Activated CD4-positive, alpha-beta T cell treated with anti-CD3 and anti-CD28 coated beads, Interleukin-2, amount 50 U/mL, for 1 hour (primary cell): ENCODE data around the gene UVRAG.

Experiments
- DNase-seq: peaks from one replicate; pipeline ENCODE4 v3.0.0-alpha.2; 2020

UVRAG gene

DNA sequence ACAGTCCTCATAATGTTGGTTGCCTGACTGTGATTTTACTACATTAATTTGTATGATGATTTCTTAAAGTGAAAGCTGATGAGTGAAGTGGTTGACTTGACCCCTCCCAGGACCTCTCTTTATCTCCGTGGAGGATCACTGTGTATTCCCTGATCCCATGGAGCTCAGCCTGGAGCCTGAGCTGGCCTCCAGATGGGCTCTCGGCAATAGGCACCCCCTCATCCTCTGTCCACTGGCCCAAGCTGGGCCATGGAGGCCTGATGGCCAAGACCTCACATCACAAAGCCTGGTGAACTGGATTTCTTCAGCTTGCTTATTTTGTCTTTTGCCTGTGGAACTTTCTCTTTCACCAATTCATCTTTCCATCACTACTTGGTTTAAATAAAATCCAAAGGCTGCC is 316.1 kb downstream of the UVRAG start:
- no peak for DNase-seq

DNA sequence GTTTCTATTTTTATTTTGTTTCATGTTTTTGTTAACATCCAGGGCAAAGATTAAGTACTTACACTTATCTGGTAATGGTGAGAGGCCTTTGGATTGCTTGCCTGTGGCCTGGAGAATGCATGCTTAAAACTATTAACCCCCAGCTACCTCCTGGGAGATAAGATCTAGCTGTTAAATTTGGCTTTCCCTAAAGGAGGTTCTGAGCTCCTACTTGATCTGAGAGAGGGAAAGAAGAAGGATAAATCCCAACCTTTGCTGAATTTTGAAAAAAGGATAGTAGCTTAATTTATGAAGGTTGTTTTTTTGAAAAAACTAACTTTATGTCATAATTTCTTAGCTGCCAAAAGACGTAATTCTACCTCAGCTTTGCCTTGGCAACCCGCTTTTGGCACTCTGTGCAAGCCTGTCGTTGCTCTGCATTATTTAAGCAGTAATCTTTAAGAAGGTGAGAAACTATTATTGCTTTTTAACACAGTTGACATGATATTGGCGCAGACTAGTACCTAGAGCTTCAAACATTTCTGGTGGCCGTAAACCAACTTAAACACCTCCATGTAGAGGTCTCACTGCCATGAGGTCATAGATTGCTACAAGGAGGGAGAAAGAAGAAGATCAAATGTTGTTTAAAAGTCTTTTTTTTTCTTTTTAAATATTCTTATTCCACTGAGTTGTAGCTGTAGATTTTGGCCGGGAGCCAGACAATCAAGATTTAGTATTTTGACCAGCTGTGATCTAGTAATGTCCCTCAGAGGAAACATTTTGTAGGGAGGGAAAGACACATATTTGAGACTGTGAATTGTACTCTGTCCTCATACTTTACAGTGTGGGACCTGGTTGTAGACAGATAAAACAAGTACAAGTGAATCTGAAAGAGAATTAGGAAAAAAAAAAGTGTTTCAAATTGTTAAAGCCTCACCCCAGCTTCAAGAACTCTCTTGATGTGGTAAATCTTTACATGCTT is 316.9 kb downstream of the UVRAG start:
- DNase-seq: no peak

DNA sequence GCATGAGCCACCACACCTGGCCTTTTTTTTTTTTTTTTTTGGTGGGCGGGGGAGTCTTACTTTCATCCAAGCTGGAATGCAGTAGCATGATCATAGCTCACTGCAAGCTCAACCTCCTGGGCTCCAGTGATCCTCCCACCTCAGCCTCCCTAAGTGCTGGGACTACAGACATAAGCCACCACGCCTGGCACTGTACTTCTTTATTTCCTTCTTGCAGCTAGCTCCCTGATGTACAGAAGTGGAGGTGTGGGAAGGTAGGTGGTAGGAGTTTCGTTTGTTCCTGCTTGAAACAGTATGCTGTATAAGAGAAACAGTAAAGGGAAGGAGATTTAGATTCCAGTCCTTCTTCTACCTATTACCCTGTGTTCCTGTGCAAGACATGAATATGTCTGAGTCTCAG is 319.2 kb downstream of the UVRAG start:
- DNase-seq: no peak

DNA sequence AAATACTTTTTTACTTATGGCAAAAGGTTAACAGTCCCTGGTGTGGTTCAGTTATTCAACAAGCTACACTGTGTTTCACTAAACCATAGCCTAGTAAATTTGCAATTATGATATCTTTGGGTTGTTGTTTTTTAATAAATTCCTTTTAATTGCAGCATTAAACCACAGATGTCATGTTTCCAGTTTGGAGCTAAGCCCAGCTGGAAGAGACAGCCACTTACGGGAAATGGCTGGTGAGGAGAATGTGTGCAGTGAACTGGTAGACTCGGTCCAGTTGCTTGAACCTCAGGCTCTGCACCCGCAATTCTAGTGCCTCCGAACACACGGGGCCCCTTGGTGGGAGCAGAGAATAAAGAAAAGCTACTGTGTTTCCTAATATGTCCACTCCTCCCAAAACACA is 320.5 kb downstream of the UVRAG start:
- DNase-seq: no peak

DNA sequence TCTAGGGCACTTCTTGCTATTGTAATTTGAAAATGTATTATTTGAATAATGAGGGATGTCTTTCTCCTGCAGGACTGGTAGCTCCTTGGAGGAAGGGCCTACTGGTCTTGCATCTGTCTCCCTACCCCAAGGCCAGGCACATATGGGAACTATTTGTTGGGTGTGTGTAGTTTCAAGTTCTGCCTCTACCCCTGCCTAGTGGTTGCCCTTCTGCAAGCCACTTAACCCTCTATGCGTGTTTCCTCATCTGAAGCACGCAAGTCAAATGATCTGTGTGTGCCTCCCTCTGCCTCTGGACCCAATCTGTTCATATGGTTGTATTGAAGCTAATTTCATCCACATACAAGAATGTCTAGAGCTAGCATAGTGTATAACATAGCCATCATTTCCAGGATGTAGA is 324.3 kb downstream of the UVRAG start:
- DNase-seq: no peak

DNA sequence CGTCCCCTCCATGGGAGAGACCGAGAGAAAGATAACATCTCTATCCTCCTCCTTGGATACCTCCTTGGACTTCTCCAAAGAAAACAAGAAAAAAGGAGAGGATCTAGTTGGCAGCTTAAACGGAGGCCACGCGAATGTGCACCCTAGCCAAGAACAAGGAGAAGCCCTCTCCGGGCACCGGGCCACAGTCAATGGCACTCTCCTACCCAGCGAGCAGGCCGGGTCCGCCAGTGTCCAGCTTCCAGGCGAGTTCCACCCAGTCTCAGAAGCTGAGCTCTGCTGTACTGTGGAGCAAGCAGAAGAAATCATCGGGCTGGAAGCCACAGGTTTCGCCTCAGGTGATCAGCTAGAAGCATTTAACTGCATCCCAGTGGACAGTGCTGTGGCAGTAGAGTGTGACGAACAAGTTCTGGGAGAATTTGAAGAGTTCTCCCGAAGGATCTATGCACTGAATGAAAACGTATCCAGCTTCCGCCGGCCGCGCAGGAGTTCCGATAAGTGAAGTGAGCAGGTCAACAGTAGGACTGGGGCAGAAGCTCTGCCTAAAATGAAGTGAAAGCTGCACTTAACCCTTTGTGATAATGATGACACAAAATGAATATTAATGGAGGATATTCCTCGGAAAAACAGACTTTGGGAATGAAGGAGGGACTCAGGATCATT is 326.0 kb downstream of the UVRAG start:
- DNase-seq: no peak

DNA sequence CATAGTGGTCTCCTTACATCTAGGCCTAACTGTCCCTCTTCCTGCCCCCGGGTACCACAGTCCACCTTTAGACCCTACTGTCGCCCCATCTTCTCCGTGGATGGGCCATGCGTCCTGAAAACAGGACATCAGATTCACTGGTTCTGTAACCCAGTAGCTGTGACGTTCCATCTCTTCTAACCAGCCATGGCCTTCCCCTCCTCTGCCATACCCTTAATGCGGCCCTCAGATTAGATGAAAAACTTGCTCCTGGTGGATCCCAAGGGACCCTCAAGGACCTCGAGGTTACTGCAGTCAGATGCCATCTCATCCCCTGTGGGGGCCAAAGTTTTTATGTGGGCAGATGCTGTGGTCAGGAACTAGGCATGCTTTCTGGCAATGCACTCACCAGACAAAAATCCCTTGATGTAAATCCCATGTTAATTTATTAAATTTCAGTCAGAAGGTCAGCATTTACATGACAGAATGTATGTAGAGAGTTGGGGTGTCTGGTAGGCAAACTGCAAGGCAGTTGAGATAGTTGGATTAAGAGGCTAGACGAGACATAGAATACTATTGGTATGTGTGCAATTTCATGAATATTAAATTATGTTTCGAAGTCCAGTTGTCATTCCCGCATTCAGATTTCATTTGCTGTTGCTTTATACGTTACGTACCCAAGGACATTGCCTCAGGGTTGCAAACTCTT is 327.0 kb downstream of the UVRAG start:
- no peak for DNase-seq

DNA sequence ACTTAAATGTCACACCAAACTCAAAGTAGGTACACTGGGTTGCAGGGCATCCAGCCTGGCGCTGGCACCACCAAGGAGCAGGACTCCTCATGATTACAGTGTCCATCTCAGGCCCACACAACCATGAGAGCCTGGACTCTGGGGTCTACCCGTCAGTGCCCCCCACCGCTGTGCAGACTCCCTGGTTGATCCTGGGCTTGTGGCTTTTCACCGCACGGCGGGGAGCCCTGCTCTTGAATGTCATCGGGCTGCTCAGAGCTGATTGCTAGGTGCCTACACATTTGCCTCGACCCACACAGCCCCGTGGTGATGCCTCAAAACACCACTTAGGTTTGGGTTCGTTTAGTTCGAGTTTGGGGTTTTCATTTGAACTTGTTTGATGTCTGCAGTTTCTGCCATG is 328.3 kb downstream of the UVRAG start:
- no peak for DNase-seq

DNA sequence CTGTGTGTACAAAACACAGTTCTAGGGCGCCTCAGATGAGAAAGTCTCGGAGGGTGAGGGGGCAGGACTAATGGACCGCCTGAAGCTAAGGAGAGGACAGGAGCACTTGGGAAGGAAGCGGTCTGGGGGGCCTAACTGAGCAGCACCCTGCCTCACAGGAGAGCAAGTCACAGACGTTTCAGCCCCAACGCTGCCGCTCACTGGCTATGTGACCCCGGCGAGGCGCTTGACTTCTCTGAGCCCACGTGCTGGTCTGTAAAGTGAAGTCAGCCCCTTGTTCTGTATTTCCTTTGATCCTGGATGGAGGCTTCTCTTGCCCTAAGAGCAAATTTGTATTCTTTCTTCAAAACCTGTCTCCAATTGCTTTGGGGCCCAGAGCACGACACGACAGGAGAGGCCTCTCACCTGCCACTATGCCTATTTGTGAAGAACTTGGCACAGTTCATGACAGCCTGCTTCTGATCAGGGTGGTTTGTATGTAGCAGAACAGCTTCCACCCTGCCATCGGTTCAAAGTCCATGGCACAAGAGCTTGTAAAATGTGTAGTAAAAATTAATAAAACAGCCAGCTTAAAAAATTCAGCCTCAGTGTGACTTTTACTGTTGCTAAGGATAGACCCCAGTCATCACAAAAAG is 332.2 kb downstream of the UVRAG start:
- DNase-seq: no peak

DNA sequence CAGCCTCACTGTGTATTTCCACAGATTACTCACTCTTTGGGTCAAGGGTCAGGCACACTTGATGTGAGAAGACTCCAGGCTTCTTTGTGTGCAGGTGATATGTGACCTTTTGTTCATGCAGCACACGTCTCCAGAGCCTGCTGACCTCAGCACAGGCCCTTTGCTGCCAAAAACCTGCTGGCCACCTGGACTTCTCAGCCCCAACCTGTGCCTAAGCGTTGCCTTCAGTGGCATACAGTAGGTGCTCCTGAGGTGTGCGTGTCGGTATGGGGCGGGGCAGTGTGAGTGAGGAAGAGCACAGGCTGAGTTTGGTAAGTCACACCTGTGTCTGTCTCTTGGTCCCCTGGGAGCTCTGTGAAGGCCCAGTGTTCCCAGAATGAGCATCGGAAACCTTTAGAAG is 333.2 kb downstream of the UVRAG start:
- DNase-seq: no peak

DNA sequence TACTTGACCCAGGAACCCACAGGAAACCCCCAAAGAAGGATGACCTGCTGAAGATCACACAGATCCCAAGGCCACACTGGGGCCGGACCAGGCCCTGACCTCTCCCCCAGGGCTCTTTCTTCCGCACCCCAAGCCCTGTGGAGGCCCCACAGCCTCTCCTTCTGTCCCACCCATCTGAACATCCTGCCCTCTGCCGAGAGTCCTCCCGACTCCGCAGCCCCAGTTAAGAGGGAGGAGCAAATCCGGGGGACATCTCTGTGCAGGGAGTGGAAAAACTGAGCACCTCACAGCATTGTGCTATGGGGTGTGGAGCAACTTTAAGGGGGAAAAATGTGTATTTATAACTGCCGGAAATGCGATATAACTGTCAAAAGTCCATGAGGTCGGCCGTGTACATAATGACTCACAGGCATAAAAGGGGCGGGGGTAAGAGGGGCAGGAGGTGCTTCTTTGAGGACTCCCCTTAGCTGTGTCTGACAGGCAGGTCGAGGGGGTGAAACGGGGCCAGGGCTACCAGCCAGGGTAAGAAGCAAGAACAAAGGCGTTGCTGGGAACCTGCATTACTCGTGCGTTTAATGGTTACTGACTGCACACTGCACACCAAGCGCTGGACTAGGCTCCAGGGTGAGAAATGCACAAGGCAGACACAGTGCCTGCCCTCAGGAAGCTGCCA is 334.1 kb downstream of the UVRAG start:
- no peak for DNase-seq

DNA sequence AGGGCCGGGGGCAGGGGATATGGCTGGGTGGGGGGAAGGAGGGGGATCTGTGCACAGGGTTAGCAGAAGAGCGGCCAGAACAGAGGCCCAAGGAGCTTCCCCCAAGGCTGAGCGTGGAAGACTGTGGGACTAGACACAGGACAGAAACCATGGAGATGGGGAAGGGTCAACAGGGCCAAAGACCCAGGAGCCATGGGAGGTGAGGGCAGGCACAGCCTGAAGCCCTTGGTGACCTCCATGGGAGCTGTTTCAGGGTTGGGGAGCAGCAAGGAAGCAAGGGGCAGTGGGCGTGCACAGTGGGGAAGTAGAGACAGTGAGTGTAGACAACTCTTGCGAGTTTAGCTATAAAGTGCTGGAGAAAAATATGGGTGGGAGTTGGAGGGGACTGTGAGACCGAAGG is 334.7 kb downstream of the UVRAG start:
- no peak for DNase-seq

DNA sequence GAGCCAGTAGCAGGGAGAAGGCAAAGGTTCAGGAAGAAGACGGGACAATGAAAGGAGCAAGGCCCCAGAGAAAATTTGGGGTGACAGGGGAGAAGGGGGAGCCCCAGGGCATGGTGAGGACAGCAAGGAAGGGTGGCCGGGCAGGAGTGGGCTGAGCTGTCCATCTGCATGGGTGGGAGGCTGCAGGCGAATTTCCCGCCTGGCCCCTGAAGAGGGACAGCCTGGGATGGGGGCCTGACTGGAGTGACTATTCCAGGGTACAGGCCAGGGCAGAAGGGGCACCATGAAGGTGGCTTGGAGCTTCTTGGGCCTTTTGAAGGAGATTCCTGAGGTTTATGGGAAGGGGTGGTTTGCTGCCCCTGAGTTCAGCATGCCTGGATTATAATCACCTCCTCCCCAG is 335.1 kb downstream of the UVRAG start:
- no peak for DNase-seq

DNA sequence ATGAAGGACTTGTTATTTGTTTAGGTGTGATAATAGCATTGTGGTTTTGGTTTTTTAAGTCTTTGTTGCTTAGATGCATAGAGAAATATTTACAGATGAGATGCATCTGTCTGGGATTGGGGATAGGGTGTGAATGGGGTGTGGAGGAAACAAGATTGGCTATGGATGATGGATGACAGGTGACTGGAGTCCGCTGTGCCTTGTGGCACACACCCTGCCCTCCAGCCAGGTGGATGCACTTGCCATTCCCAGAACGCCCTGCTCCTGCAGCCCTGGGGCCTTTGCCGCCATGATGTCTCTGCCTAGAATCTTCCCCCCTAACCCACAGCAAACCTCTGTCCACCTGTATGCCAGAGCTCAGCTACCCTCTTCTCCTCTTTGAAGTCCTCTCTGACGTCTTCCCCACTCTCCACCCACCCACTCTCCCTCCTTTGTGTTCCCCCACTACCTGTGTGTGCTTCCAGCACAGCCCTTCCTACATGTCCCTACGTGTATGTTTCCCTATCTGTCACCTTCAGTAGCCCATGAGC is 336.6 kb downstream of the UVRAG start:
- DNase-seq: no peak

DNA sequence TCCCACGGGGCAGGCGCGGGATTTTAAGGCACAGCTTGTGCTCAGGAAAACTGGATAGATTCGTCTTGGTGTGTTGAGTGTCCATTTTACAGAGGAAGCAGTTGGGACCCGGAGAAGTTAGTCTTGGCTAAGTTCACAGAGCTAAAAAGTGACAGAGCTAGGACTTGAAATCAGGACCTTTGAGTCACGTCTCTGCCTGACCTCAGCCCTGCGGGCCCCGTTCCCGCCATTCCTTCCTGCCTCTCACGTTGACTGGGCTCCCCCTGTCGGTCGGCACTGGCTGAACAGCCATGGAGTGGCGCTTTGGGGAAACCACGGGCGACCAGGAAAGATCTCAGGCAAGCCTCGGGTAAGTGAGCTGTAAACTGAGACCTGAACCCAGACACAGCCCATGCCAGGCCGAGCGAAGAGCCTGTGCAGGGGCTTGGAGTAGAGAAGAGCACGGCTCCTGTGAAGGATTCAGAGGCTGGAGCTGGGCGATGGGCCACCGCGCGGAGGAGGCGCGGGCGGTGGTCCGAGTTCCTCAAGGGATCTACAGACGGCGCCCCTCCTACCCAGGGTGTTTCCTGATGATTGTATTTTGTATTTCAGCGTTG is 337.2 kb downstream of the UVRAG start:
- DNase-seq: peak; percentile 77

DNA sequence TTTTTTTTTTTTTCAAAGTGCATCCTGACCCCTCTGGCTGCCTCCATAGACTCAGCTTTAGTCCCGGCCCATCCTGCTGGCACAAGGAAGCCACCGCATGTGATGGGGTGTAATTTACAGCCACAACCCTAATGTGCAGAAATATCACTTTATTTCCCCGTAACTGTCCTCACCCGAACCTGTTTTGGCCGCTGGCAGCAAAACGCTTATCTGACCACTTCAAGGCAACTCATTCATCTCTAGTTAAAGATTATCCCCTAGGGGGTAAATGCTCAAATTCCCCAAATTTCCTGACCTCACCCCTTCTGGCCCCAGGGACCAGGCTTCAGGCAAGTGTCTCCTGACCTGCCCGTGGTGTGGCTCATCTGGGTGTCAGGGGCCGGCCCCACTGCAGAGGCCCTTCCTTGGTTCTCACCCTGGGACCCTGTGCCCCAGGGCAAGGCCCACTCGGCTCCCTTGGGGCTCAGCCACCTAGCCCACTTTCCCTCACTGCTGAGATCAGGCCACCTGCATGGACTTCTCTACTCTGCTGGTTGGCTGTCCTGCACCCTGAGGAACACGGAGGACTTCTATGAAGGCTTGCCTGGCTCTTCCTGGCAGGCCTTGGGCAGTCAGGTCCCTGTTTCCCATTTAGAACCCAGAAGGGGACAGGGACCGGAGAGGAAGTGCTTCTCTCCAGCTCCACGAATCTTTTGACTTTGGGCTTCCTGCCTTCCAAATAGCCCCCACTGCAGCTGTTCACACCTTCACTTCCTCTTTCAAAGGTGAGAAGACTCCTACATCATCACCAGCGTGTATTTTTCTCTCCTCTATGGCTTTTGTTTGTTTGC is 337.9 kb downstream of the UVRAG start:
- DNase-seq: no peak

DNA sequence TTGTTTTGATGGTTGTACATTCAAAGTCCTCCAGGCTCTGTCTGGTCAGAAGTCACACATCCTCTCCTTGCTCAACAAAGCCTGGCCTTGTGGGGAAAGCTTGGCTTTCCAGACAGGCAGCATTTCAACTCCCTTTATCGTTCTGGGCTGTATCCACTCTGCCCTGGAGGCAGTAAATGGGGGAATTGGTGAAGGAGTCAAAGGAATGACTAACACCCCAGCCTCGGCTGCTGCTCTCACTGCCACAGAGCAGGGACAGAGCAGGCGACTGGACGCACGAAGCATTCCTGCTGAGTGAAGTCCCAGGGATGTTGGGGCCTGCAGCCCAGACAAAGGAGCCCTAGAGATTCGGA is 338.5 kb downstream of the UVRAG start:
- no peak for DNase-seq

DNA sequence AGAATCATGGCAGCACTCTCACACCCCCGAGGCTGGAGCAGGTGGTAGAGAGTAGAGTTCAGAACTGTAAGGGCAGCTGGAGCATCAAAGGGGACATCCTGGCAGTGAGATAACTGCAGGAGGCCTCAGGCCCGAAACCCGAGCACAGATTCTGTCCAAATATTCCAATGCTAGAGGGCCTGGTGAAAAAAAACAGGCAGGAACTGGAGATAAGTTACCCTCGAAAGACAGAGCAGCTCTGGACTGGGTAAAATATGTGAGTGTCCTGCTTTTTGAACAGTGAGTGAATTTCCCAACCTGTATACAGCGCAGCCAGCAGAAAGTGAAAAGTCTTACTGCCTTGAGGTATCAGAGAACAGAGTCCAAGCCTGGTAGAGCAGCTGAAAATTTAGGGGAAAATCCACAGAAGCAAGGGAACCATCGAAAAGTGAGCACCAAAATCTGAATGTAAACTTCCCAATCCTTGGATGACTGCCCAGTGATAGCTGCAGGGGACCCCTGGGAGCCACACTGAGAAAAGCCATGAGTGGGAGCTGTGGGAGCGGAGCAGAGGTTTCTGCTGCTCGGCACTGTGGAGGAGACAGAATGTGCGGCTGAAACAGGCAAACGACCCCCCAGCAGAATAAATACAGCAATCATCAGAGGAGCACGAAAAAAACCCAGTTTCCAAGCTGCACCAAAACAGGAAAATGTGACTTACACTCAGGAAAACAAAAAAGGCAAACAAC is 340.7 kb downstream of the UVRAG start:
- no peak for DNase-seq

DNA sequence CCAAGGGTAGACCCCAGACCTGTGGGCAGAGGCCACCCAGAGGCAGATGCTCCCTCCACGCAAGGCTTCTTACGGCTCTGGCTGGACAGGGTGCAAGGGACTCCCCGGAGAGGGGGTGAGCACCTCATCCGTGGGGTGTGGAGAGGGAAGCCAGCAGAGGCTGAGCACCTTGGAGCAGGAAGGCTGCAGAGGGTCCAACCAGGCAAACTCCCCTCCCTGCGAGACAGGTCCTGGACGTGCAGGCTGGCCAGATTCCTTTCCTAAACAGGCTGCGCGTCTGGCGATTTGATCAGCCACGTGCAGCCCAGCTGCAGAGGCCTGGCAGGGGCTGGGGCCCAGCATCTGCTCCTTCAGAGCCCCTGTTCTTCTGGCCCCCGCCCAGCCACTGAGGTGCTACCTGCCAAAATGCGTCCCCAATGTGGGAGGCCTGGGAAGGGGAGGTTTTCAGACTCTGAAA is 342.0 kb downstream of the UVRAG start:
- no peak for DNase-seq

DNA sequence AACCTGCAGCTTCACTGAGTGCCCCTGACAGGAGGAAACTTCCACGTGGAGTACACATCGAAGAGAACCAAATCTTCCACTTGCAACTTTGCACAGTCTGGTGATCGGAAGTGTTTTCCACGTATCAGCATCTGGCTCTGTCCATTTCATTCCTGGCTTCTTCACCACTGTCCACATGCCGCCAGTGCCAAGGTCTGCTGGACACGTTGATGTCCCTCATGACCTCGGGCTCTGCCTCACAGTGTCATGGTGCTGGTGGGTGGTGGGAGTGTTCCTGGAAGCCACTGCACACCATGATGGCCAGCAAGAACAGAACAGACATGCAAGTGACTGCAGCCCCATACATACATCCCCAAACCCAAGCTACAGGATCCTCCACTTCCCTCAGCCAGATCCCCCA is 342.9 kb downstream of the UVRAG start:
- no peak for DNase-seq
